Vagina (tissue), 2 donors: Measurements from ENCODE around the gene ARID4B. TPM values are rescaled to one million over a fixed set of nuclear protein-coding genes. Genes with fewer than 3 reads are reported as not detected.
"Not testable (repeated sequence)": the region's sequence is repeated elsewhere in the genome, so short reads cannot be mapped to it uniquely, and the experiment has no call there.

Experiments
- DNase-seq, 2 donors: peaks; one replicate each; pipeline ENCODE4 v3.0.0-alpha.2; 2017; ENCODE audit errors: extremely low spot score in 2 of 2
- H3K27ac ChIP-seq: fragments of 200-600 bp; sonication (generic); one replicate; pipeline ENCODE4 v1.5.1; 2019
- H3K27me3 ChIP-seq: fragments of 200-600 bp; sonication (generic); one replicate; pipeline ENCODE4 v1.5.1; 2019
- H3K36me3 ChIP-seq, 2 donors: fragments of 200-600 bp; sonication (generic); one replicate each; pipeline ENCODE4 v1.5.1; 2017 to 2019
- H3K4me1 ChIP-seq: fragments of 200-600 bp; sonication (generic); one replicate; pipeline ENCODE4 v1.5.1; 2019
- H3K4me3 ChIP-seq, 2 donors: fragments of 200-600 bp; sonication (generic); 1 replicate in 1 of 2; 2 replicates in 1 of 2; pipeline ENCODE4 v1.5.1; 2016 to 2019
- H3K9me3 ChIP-seq: fragments of 200-600 bp; sonication (generic); one replicate; pipeline ENCODE4 v1.5.1; 2019
- POLR2A ChIP-seq, 2 donors: fragments of 450-650 bp; IDR thresholded peaks; one replicate each; pipeline ENCODE4 v1.6.1; 2017; ENCODE audit warnings: antibody characterized with exemption in 2 of 2, mild to moderate bottlenecking in 2 of 2, moderate library complexity in 2 of 2
- POLR2AphosphoS5 ChIP-seq, 2 donors: sonication (generic); formaldehyde crosslinking; IDR thresholded peaks; one replicate each; pipeline ENCODE4 v1.9.0; 2017; ENCODE audit warnings: antibody characterized with exemption in 2 of 2, mild to moderate bottlenecking in 2 of 2, low read depth in 1 of 2; ENCODE audit not compliant: insufficient read depth in 1 of 2
- intact Hi-C: fragments of 100-400 bp; cut with DNase I; formaldehyde crosslinking; loops from one replicate; pipeline ENCODE4 v1.15.1; 2023
- total RNA-seq: library from RNA; depleted of rRNA; stranded (reverse); fragments of >200 nt; gene quantifications from one replicate; pipeline ENCODE4 v1.2.3, GENCODE V29; 2016
- TF ChIP-seq, protein P1 (sequence below), 3 experiments: fragments of 450-650 bp in 2 of 3; fragments of 200-600 bp in 1 of 3; sonication (generic) in 1 of 3; IDR thresholded peaks; one replicate each; pipeline ENCODE4 v1.5.1; 2017 to 2019; ENCODE audit warnings: antibody characterized with exemption in 3 of 3, mild to moderate bottlenecking in 2 of 3, moderate library complexity in 2 of 3

ARID4B gene
- total RNA-seq, 1 donor from 2014 or later, result 35.6 TPM

DNA sequence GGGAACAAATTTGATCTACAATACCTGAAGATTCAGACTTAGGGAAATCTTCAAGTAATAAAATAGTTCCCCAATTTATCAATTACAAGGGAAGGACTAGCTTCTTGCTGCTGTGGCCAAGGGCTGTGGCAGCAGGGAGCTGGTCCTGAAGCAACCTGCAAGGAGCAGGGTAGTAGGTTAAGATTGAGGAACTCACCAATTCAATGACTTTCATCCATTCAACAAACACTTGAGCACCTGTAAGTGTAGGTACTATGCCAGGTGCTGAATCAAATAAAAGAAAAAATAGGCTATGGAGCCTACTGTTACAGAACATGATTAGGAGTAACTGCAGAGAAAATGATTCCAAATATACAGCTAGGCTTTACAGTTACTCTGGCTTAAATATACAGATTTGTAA, 102.7 kb downstream of the ARID4B start:
- no peaks in the 10 kb centered on the region for H3K27me3 ChIP-seq
- peaks cover 0 to 40% of the 10 kb centered on the region in 2 donors for H3K36me3 ChIP-seq
- intact Hi-C loops, result no loop called here
- no peaks in the 10 kb centered on the region for H3K9me3 ChIP-seq
- no peak overlapping the region for H3K4me3 ChIP-seq
- no peak overlapping the region for H3K27ac ChIP-seq
- no peak for DNase-seq
- no peaks in the 10 kb centered on the region for H3K4me1 ChIP-seq
- TF ChIP-seq POLR2AphosphoS5 (IDR thresholded peaks at IDR 0.05; ENCODE audit: insufficient read depth in 1 of 2, low read depth in 1 of 2) (no peak), POLR2A (IDR thresholded peaks at IDR 0.05) (no peak)
- TF ChIP-seq, protein P1, sequence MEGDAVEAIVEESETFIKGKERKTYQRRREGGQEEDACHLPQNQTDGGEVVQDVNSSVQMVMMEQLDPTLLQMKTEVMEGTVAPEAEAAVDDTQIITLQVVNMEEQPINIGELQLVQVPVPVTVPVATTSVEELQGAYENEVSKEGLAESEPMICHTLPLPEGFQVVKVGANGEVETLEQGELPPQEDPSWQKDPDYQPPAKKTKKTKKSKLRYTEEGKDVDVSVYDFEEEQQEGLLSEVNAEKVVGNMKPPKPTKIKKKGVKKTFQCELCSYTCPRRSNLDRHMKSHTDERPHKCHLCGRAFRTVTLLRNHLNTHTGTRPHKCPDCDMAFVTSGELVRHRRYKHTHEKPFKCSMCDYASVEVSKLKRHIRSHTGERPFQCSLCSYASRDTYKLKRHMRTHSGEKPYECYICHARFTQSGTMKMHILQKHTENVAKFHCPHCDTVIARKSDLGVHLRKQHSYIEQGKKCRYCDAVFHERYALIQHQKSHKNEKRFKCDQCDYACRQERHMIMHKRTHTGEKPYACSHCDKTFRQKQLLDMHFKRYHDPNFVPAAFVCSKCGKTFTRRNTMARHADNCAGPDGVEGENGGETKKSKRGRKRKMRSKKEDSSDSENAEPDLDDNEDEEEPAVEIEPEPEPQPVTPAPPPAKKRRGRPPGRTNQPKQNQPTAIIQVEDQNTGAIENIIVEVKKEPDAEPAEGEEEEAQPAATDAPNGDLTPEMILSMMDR (IDR thresholded peaks at IDR 0.05), result no peak

DNA sequence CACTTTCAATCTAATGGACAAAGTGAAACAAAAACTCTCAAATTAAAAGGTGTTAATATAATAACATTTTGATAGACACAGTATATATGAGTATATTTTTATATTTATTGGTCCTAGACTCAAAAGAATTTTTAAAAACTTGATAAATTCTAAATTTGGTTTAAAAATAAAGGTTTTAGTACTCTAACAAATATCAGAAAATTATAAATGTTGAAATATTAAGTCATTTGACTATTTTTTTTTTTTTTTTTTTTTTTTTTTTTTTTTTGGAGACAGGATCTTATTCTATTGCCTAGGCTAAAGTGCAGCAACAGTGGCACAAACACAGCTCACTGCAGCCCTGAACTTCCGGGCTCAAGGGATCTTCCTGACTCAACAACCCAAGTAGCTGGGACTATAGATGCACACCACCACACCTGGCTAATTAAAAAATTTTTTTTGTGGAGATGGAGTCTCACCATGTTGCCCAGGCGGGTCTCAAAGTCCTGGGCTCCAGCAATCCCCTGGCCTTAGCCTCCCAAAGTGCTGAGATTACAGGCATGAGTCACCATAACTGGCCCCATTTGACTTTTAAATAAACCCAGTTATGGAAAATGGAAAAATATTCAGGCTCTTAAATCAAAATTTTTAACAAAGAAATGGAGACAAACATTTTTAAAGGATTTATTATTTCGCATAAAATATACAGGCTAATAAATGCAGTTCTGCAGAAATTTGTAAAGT, 106.2 kb downstream of the ARID4B start:
- Histone ChIP-seq H3K36me3 (peaks cover 0 to 26% of the 10 kb centered on the region in 2 donors), H3K4me3 (no peak overlapping the region), H3K27me3 (no peaks in the 10 kb centered on the region), H3K4me1 (no peaks in the 10 kb centered on the region), H3K27ac (no peak overlapping the region), H3K9me3 (no peaks in the 10 kb centered on the region)
- TF ChIP-seq, protein P1 (IDR thresholded peaks at IDR 0.05), result no peak
- TF ChIP-seq POLR2AphosphoS5 (IDR thresholded peaks at IDR 0.05; ENCODE audit: insufficient read depth in 1 of 2, low read depth in 1 of 2) (no peak), POLR2A (IDR thresholded peaks at IDR 0.05) (no peak)
- intact Hi-C loops, result no loop called here
- DNase-seq, result no peak

DNA sequence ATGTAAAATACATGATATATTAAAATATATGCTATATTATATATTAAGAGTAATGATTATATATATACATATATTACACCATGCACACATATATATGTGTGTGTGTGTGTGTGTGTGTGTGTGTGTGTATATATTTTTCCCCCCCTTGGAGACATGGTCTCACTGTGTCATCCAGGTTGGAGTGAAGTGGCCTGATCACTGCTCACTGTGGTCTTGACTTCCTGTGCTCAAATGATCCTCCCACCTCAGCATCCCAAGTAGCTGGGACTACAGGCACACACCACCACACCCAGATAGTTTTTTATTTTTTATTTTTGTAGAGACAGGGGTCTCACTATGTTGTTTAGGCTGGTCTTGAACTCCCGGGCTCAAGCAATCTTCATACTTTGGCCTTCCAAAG, 112.5 kb downstream of the ARID4B start:
- peaks cover 0 to 26% of the 10 kb centered on the region in 2 donors for H3K36me3 ChIP-seq
- H3K9me3 ChIP-seq, result no peaks in the 10 kb centered on the region
- no peak overlapping the region for H3K4me3 ChIP-seq
- intact Hi-C loops, result no loop called here
- no peaks in the 10 kb centered on the region for H3K4me1 ChIP-seq
- no peak overlapping the region for H3K27ac ChIP-seq
- TF ChIP-seq, protein P1 (IDR thresholded peaks at IDR 0.05), result no peak
- TF ChIP-seq POLR2AphosphoS5 (IDR thresholded peaks at IDR 0.05; ENCODE audit: insufficient read depth in 1 of 2, low read depth in 1 of 2) (no peak), POLR2A (IDR thresholded peaks at IDR 0.05) (no peak)
- DNase-seq, result no peak
- H3K27me3 ChIP-seq, result no peaks in the 10 kb centered on the region

DNA sequence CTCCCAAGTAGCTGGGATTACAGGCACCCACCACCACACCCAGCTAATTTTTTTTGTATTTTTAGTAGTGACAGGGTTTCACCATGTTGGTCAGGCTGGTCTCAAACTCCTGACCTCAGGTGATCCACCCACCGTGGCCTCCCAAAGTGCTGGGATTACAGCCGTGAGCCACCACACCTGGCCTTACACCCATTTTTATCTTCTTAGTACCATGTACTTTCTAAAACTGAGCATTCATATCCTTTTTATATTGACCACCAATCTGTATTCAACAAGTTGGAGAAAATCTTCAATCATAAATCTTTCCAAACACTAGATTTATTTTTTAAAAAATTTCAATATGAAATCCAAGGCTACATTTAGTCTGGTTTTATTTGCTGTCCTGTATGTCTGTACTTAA, 113.0 kb downstream of the ARID4B start:
- H3K4me3 ChIP-seq, intact Hi-C loops: not testable (repeated sequence)

DNA sequence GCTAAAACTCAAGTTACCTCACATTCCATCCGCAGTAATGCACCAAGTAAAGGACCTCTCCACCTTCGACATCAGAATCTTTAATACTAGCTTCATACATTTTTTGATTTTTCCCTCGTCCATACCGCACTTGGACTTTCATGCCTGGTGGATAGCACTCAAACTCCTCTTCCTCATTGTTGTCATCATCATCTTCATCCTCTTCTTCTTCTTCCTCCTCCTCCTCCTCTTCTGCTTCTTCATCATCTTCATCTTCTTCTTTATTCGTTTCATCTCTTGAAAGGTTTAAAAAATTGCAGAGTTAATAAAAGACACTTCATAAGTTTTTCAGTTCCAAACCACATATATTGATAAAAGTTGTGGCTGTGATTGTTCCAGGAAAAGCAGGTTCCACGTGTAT, 114.2 kb downstream of the ARID4B start:
- H3K36me3 ChIP-seq, result peaks cover 0 to 17% of the 10 kb centered on the region in 2 donors
- TF ChIP-seq POLR2A (IDR thresholded peaks at IDR 0.05) (no peak), POLR2AphosphoS5 (IDR thresholded peaks at IDR 0.05; ENCODE audit: insufficient read depth in 1 of 2, low read depth in 1 of 2) (no peak)
- TF ChIP-seq, protein P1 (IDR thresholded peaks at IDR 0.05), result no peak

More for the DNA sequence above, 113.0 kb downstream of the ARID4B start:
- not testable (repeated sequence) for DNase-seq, H3K27me3 ChIP-seq, H3K27ac ChIP-seq, H3K9me3 ChIP-seq, H3K4me1 ChIP-seq
- peaks cover 0 to 26% of the 10 kb centered on the region in 2 donors for H3K36me3 ChIP-seq

More for the DNA sequence above, 114.2 kb downstream of the ARID4B start:
- DNase-seq, result no peak
- intact Hi-C loops, result no loop called here
- Histone ChIP-seq H3K27me3 (no peaks in the 10 kb centered on the region), H3K4me3 (no peak overlapping the region), H3K27ac (no peak overlapping the region), H3K4me1 (no peaks in the 10 kb centered on the region), H3K9me3 (no peaks in the 10 kb centered on the region)
